ENCODE measurements around the gene PCDHA13.

GRCh38 chr5:140877262-140877581 is 4.7 kb upstream of the PCDHA13 start:
- TF ChIP-seq POLR2A (IDR thresholded peaks at IDR 0.05) (no peak), CTCF (IDR thresholded peaks at IDR 0.05) (no peak), EP300 (IDR thresholded peaks at IDR 0.05) (no peak)
